ENCODE data around the gene FECH. TPM values are rescaled to one million over a fixed set of nuclear protein-coding genes. Genes with fewer than 3 reads are reported as not detected.

FECH gene
- polyA plus RNA-seq, 2 of the 4 experiments (the other 2 are of a cell fraction): 41.3 to 71.2 TPM

DNA sequence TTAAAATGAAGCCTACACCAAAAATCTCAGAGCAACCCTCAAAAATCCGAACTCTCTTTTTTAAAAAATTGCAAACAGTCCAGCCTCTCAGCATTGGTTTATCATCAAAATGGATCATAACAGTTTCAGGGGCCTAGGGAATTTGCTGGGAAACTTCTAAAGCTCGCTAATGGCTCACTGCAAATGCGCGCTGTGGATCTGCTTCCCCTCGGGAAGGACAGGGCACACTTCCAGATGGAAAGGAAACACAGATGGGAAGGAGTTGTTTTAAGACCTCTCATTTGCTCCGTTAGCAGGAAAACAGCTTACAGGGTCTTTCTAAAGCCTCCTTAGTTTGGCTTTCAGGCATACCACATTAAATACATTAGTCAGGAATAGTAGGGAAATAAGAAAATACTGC is 27.2 kb downstream of the FECH start:
- TF ChIP-seq GATA3 (IDR thresholded peaks at IDR 0.05; ENCODE audit: borderline replicate concordance) (no peak), SMC3 (IDR thresholded peaks at IDR 0.05) (no peak), POLR2AphosphoS2 (conservative IDR thresholded peaks at IDR 0.05; ENCODE audit: low read length) (no peak), KDM5A (IDR thresholded peaks at IDR 0.05) (no peak), HDAC2 (IDR thresholded peaks at IDR 0.05) (no peak), ZNF302 (CRISPR knock-in tag; IDR thresholded peaks at IDR 0.05) (no peak), CHD2 (IDR thresholded peaks at IDR 0.05; ENCODE audit: low read length, partially characterized antibody) (no peak)
- TF ChIP-seq, protein P1, sequence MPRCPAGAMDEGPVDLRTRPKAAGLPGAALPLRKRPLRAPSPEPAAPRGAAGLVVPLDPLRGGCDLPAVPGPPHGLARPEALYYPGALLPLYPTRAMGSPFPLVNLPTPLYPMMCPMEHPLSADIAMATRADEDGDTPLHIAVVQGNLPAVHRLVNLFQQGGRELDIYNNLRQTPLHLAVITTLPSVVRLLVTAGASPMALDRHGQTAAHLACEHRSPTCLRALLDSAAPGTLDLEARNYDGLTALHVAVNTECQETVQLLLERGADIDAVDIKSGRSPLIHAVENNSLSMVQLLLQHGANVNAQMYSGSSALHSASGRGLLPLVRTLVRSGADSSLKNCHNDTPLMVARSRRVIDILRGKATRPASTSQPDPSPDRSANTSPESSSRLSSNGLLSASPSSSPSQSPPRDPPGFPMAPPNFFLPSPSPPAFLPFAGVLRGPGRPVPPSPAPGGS (IDR thresholded peaks at IDR 0.05): no peak
- FAIRE-seq: no peak

DNA sequence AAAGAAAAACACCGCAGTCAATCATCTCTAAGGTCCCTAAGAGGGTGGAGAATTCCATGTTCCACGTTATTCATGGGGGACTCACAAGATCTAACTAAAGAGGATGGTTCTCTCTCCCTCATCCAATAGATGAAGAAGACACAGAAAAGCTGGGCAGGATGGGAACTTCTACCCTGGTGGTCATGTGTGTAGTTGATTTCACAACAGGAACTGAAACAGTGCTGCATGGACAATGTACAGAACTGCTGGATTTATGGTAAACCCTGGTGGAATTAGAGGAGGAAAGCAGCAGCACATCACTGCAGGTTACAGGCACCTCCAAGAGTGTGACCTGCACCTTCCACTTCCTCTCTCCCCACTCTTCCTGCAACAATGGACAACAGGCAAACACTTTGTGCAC is 31.4 kb downstream of the FECH start:
- Histone ChIP-seq H3K9me3 (no peaks in the 10 kb centered on the region), H3K4me1 (no peaks in the 10 kb centered on the region), H3K4me3 (no peak overlapping the region), H3K4me2 (no peak overlapping the region), H3K27ac (no peak overlapping the region)
- 92% methylated on average over 2 of the region's 2 CpGs for WGBS (ENCODE audit: missing lambda C conversion rate)
- DNase-seq (ENCODE audit: low read depth in 1 of 2, low spot score in 1 of 2) (no peak), ATAC-seq (no peak), FAIRE-seq (no peak)
- POLR2A ChIA-PET: no interaction called here
- TF ChIP-seq ZSCAN20 (CRISPR knock-in tag; IDR thresholded peaks at IDR 0.05) (no peak), NPAS2 (CRISPR knock-in tag; IDR thresholded peaks at IDR 0.05; ENCODE audit: borderline replicate concordance) (no peak), CHD4 (IDR thresholded peaks at IDR 0.05; ENCODE audit: borderline replicate concordance) (no peak), ESRRA (IDR thresholded peaks at IDR 0.05; ENCODE audit: borderline replicate concordance, low read length) (no peak), MAFK (IDR thresholded peaks at IDR 0.05; ENCODE audit: partially characterized antibody) (no peak), EHF (CRISPR knock-in tag; IDR thresholded peaks at IDR 0.05) (no peak), EP300 (IDR thresholded peaks at IDR 0.05) (no peak), POLR2AphosphoS2 (conservative IDR thresholded peaks at IDR 0.05; ENCODE audit: low read length) (no peak), HOXA7 (CRISPR knock-in tag; IDR thresholded peaks at IDR 0.05) (no peak)
- TF ChIP-seq, protein P2, sequence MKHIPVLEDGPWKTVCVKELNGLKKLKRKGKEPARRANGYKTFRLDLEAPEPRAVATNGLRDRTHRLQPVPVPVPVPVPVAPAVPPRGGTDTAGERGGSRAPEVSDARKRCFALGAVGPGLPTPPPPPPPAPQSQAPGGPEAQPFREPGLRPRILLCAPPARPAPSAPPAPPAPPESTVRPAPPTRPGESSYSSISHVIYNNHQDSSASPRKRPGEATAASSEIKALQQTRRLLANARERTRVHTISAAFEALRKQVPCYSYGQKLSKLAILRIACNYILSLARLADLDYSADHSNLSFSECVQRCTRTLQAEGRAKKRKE (CRISPR knock-in tag; IDR thresholded peaks at IDR 0.05; ENCODE audit: low read depth): no peak
- CTCF ChIA-PET: no interaction called here

More for the DNA sequence above, 27.2 kb downstream of the FECH start:
- Histone ChIP-seq H3K27ac (no peak overlapping the region), H3K4me1 (no peaks in the 10 kb centered on the region), H3K4me2 (no peak overlapping the region), H3K4me3 (no peak overlapping the region), H3K9me3 (no peaks in the 10 kb centered on the region)
- WGBS (ENCODE audit: missing lambda C conversion rate): 93% methylated on average over 6 of the region's 6 CpGs
- ATAC-seq: no peak
- POLR2A ChIA-PET: no interaction called here
- DNase-seq (ENCODE audit: low read depth in 1 of 2, low spot score in 1 of 2): no peak
- CTCF ChIA-PET: no interaction called here

DNA sequence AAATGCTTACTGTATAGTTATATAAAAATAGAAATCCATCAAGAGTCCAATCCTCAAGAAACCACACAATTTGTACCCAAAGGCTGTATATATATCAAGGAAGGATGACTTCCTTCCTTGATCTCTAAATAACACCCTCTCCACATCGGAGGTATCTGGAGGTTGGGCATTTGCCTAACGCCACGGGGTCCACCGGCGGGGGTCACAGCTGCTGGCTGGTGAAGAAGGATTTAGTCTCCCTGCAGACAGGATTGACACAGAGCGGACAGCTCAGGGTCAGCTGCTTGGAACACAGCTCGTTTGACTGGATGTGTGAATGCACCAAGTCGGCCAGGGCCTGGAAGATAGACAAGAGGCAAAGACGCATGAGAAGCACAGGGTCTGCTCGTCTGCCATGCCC is 36.0 kb downstream of the FECH start:
- H3K4me2 ChIP-seq: no peak overlapping the region
- no peak for ATAC-seq
- no peak overlapping the region for H3K4me3 ChIP-seq
- TF ChIP-seq CEBPB (IDR thresholded peaks at IDR 0.05) (no peak), HEYL (CRISPR knock-in tag; IDR thresholded peaks at IDR 0.05) (no peak), ZC3H11A (IDR thresholded peaks at IDR 0.05) (no peak), ZNF302 (CRISPR knock-in tag; IDR thresholded peaks at IDR 0.05) (no peak), RARB (CRISPR knock-in tag; IDR thresholded peaks at IDR 0.05) (no peak), TFCP2L1 (CRISPR knock-in tag; IDR thresholded peaks at IDR 0.05) (no peak), JUN (IDR thresholded peaks at IDR 0.05) (no peak), EHF (CRISPR knock-in tag; IDR thresholded peaks at IDR 0.05) (no peak)
- TF ChIP-seq, protein P3, sequence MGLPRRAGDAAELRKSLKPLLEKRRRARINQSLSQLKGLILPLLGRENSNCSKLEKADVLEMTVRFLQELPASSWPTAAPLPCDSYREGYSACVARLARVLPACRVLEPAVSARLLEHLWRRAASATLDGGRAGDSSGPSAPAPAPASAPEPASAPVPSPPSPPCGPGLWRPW (IDR thresholded peaks at IDR 0.05): no peak
- TF ChIP-seq, protein P4, sequence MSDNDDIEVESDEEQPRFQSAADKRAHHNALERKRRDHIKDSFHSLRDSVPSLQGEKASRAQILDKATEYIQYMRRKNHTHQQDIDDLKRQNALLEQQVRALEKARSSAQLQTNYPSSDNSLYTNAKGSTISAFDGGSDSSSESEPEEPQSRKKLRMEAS (IDR thresholded peaks at IDR 0.05): no peak
- 88% methylated on average over 10 of the region's 10 CpGs for WGBS (ENCODE audit: missing lambda C conversion rate)
- no peak for DNase-seq (ENCODE audit: low read depth in 1 of 2, low spot score in 1 of 2)
- no peaks in the 10 kb centered on the region for H3K4me1 ChIP-seq
- CTCF ChIA-PET: interaction anchor here (1.6 kb wide), 1 partner anchor 11 kb away, joined by 6 read pairs; no protein-coding TSS in a partner anchor
- POLR2A ChIA-PET: no interaction called here
- no peaks in the 10 kb centered on the region for H3K9me3 ChIP-seq
- no peak overlapping the region for H3K27ac ChIP-seq
- no peak for FAIRE-seq

All from A549 (cell line).